ENCODE measurements around the gene TPRG1L.

Gene TPRG1L

GRCh38 chr1:3603156-3603555 lies 21.7 kb upstream of the TPRG1L start:
- no peaks in the 10 kb centered on the region for H3K27me3 ChIP-seq (ENCODE audit: insufficient read depth, poor library complexity, severe bottlenecking)

GRCh38 chr1:3603571-3604467 lies 21.0 kb upstream of the TPRG1L start:
- no peak for TF ChIP-seq REST (IDR thresholded peaks at IDR 0.05; ENCODE audit: insufficient replicate concordance, low read depth)
- no peak for TF ChIP-seq CTCF (IDR thresholded peaks at IDR 0.05; ENCODE audit: insufficient read depth, low read length)
- TF ChIP-seq GABPA (IDR thresholded peaks at IDR 0.05; ENCODE audit: low read depth), result no peak
- TF ChIP-seq POLR2AphosphoS5 (IDR thresholded peaks at IDR 0.05; ENCODE audit: low read depth), result no peak
- TF ChIP-seq SPI1 (IDR thresholded peaks at IDR 0.05; ENCODE audit: borderline replicate concordance, low read depth), result no peak
- no peak for DNase-seq (ENCODE audit: low read depth in 1 of 2, low spot score in 1 of 2)
- no peak overlapping the region for H3K4me3 ChIP-seq (replicated peaks; ENCODE audit: insufficient read depth, low read length)
- H3K27me3 ChIP-seq (ENCODE audit: insufficient read depth, poor library complexity, severe bottlenecking), result no peaks in the 10 kb centered on the region
- H3K27ac ChIP-seq (replicated peaks), result no peak overlapping the region

More at GRCh38 chr1:3603156-3603555, 21.7 kb upstream of the TPRG1L start:
- peak overlapping the region; percentile 47 for H3K27ac ChIP-seq (replicated peaks)
- TF ChIP-seq REST (IDR thresholded peaks at IDR 0.05; ENCODE audit: insufficient replicate concordance, low read depth) (no peak), GABPA (IDR thresholded peaks at IDR 0.05; ENCODE audit: low read depth) (no peak), CTCF (IDR thresholded peaks at IDR 0.05; ENCODE audit: insufficient read depth, low read length) (no peak), SPI1 (IDR thresholded peaks at IDR 0.05; ENCODE audit: borderline replicate concordance, low read depth) (no peak), POLR2AphosphoS5 (IDR thresholded peaks at IDR 0.05; ENCODE audit: low read depth) (no peak)
- DNase-seq (ENCODE audit: low read depth in 1 of 2, low spot score in 1 of 2), result no peak
- H3K4me3 ChIP-seq (replicated peaks; ENCODE audit: insufficient read depth, low read length), result no peak overlapping the region

- H3K27ac ChIP-seq (replicated peaks), result no peak overlapping the region
- no peak for TF ChIP-seq GABPA (IDR thresholded peaks at IDR 0.05; ENCODE audit: low read depth)
- no peak for TF ChIP-seq POLR2AphosphoS5 (IDR thresholded peaks at IDR 0.05; ENCODE audit: low read depth)
- TF ChIP-seq CTCF (IDR thresholded peaks at IDR 0.05; ENCODE audit: insufficient read depth, low read length), result no peak
- TF ChIP-seq REST (IDR thresholded peaks at IDR 0.05; ENCODE audit: insufficient replicate concordance, low read depth), result no peak
- TF ChIP-seq SPI1 (IDR thresholded peaks at IDR 0.05; ENCODE audit: borderline replicate concordance, low read depth), result no peak
- no peak for DNase-seq (ENCODE audit: low read depth in 1 of 2, low spot score in 1 of 2)
- H3K27me3 ChIP-seq (ENCODE audit: insufficient read depth, poor library complexity, severe bottlenecking), result no peaks in the 10 kb centered on the region
- no peak overlapping the region for H3K4me3 ChIP-seq (replicated peaks; ENCODE audit: insufficient read depth, low read length)
Measured at GRCh38 chr1:3604468-3604974, 20.3 kb upstream of the TPRG1L start.

Measured in HL-60 (cell line).